Anterior cingulate cortex (tissue), 58 donors: Measurements from ENCODE around the gene METTL21A.
A peak's percentile ranks its signal among the peaks of the same experiment; 100 is the strongest.

Experiments
- DNase-seq, 58 donors: peaks; one replicate each; lab custom pipeline; 2025; lab: John Stamatoyannopoulos, UW

METTL21A gene

GRCh38 chr2:207624185-207625013, 795 bp downstream of the METTL21A start:
- DNase-seq: peak in 43 of 58 donors; percentile 17 to 84 (median 62)

- DNase-seq: no peak
Measured at GRCh38 chr2:207621501-207622039, 3.6 kb downstream of the METTL21A start.

DNA sequence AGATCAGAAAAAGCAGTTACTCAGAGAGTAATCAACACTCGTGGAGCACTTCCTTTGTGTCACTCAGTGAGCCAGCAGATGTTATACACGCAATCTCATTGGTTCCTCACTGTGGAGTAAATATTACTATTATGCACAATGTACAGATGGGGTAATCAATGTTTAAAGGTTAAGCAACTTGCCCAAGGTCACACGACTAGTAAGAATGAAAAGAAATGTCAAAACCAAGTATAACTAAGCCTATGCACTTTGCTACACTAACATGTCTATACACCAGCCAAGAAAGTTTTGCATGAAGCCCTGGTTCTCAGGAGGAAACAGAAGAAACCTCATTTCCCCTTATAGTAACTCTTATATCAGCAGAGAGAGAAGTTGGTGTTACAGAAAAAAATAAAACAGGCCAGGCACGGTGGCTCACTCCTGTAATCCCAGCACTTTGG, 5.4 kb downstream of the METTL21A start:
- no peak for DNase-seq

- no peak for DNase-seq
Measured at GRCh38 chr2:207617011-207617671, 8.1 kb downstream of the METTL21A start.

DNA sequence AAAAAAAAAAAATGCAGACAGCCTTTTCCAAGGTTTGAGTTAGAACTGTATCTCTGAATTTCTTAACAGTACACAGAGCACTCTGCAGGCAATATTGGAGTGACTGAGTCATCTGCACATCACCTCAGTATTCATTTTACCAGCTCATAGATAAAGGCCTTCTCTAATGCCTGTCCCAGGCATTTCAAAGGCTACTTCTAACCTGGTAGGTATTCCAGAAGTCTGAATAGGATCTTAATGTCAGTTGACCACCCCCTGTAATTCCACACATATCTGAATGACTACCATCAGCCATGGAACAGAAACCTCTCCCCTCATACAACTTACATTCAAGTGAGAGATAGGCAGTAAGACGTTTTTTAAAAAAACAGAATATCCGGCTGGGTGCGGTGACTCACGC, 9.0 kb downstream of the METTL21A start:
- DNase-seq: no peak

DNA sequence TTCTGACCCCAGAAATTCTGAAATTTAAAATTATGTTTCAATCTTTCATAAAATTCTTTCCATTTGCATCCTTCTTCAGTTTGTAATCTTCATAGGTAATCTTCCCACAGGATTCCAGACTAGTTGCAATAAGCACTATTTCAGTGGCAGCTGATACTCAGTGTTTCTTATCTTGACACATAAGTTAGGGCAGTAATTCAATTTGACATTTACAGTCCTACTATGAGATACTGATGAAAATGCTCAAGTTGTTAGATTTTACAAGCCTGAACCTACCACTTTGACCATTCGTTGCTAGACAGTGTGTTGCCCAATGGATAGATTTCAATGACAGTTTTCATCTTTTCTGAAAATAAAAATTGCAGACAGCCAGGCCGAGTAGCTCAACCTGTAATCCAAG, 10.4 kb downstream of the METTL21A start:
- no peak for DNase-seq

- no peak for DNase-seq
Measured at GRCh38 chr2:207612714-207613113, 12.5 kb downstream of the METTL21A start.

DNA sequence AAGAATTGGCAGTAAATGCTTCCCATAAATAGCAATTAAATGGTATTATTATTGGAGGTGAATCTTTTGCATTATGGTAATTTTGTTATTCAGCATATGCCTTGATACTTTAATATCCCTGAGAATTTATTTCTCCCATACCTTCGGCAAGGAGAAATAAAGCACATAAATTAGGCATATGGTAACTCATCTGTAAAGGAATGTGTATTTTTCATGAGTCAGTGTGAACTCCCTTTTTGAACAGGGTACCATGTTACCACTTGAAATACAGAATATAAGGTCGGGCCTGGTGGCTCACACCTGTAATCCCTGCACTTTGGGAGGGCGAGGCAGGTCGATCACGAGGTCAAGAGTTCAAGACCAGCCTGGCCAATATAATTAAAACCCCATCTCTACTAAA, 18.4 kb downstream of the METTL21A start:
- no peak for DNase-seq

DNA sequence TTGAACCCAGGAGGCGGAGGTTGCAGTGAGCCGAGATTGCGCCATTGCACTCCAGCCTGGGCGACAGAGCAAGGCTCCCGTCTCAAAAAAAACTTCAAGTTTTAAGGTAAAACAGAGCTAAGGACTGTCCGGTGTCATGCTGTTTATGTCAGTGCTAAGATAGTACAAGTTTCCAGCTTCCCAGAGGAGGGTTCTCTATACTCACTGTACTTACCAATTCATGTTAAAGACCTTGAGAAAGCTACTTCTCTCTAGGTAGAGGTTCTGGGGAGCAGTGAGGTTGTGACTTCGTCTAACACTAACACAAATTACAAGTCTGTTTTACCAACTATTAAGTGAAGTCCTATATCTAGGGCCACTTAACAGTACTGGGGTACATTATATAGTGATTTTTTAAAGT, 18.8 kb downstream of the METTL21A start:
- DNase-seq: no peak

GRCh38 chr2:207603486-207603885, 21.7 kb downstream of the METTL21A start:
- DNase-seq: no peak

- DNase-seq: no peak
Measured at GRCh38 chr2:207601774-207602173, 23.4 kb downstream of the METTL21A start.

GRCh38 chr2:207600231-207600630, 25.0 kb downstream of the METTL21A start:
- no peak for DNase-seq

GRCh38 chr2:207599636-207600035, 25.6 kb downstream of the METTL21A start:
- DNase-seq: no peak

GRCh38 chr2:207594731-207595130, 30.5 kb downstream of the METTL21A start:
- DNase-seq: no peak

DNA sequence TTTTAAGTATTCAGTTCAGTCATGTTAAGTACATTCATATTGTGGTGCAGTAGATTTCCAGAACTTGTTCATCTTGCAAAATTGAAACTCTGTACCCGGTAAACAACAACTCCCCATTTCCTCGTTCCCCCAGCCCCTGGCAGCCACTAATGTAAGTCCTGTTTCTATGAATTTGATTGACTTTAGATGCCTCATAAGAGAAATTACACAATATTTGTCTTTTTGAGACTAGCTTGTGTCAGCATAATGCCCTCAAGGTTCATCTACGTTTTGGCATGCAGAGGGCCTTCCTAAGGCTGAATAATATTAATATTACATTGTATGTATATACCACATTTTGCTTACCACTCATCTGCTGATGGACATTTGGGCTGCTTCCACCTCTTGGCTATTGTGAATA, 30.9 kb downstream of the METTL21A start:
- no peak for DNase-seq

GRCh38 chr2:207593277-207593676, 31.9 kb downstream of the METTL21A start:
- no peak for DNase-seq

GRCh38 chr2:207589143-207589542, 36.1 kb downstream of the METTL21A start:
- DNase-seq: no peak

GRCh38 chr2:207587305-207587704, 37.9 kb downstream of the METTL21A start:
- DNase-seq: no peak

- DNase-seq: no peak
Measured at GRCh38 chr2:207584952-207585351, 40.2 kb downstream of the METTL21A start.

DNA sequence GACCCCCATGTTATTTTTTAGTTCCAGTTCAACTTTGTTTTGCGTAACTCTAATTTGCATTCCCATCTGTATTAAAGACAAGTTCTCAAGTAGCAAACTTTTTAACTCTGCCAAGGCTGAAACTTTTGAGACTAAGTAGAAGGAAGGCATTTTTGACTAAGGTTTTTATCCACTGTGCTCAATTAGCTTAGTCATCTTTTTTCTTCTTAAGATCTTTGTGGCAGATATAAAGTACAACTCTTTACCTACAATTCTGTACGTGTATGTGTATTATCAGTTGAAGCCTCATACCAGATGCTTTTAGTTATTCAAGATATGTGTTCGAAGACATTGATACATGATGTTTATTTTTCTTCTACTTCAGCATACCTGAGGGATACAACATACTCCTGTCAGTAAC, 53.8 kb downstream of the METTL21A start:
- no peak for DNase-seq

GRCh38 chr2:207567671-207568070, 57.5 kb downstream of the METTL21A start:
- DNase-seq: no peak
